Stimulated activated CD4-positive, alpha-beta T cell treated with anti-CD3 and anti-CD28 coated beads, TNF-alpha, amount 100 ng/mL, for 1 hour (primary cell): Measurements from ENCODE around the gene CDK11B.

Experiments
- DNase-seq, 3 donors: peaks; one replicate each; pipeline ENCODE4 v3.0.0-alpha.2; 2020; ENCODE audit warnings: low read depth in 3 of 3, low spot score in 1 of 3

Gene CDK11B

DNA sequence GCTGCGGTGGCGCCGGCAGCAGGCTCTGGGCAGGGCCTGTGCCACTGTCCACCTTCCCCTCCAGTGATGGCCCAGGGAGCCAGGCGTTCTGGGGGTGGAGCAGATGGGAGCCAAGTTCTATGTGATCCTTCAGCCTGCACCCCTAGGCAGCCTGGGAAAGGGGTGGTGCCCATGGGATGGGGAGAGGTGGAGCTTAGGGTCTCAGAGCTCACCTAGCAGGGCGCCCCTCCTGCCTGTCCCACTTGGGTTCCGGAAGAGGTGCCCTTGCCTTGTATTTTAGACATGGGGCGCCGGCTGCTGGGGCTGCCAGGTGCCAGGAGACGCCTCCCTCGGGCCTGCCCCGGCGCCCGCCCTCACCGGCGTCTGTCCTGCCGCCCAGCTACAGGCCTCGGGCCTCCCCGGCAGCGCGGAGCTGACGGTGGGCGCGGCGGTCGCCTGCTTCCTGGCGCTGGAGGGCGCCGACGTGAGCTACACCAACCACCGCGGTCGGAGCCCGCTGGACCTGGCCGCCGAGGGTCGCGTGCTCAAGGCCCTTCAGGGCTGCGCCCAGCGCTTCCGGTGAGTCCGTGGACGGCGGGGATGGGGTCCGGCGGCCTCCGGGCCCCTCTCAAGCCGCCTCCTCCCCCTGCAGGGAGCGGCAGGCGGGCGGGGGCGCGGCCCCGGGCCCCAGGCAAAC is 29.9 kb downstream of the CDK11B start:
- no peak for DNase-seq

DNA sequence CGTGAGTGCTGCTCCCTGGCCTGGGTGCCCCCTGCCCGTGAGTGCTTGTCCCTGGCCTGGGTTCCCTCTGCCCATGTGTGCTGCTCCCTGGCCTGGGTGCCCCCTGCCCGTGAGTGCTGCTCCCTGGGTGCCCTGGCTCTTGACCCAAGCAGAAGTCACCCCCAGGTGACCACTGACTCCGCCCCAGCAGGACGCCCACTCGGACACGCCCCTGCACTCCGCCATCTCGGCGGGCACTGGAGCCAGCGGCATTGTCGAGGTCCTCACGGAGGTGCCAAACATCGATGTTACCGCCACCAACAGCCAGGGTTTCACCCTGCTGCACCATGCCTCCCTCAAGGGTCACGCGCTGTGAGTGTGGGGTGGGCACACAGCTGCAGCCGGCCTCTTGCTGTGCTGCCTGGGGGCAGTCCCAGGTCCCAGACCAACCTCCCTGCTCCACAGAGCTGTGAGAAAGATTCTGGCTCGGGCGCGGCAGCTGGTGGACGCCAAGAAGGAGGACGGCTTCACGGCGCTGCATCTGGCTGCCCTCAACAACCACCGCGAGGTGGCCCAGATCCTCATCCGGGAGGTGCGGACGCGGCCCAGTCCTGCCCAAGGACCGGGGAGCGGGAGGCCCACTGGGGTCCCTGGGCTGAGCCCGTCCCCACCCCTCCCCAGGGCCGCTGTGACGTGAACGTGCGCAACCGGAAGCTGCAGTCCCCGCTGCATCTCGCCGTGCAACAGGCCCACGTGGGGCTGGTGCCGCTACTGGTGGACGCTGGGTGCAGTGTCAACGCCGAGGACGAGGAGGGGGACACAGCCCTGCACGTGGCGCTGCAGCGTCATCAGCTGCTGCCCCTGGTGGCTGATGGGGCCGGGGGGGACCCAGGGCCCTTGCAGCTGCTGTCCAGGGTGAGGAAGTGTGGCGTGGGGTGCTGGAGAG is 30.7 kb downstream of the CDK11B start:
- DNase-seq = no peak

DNA sequence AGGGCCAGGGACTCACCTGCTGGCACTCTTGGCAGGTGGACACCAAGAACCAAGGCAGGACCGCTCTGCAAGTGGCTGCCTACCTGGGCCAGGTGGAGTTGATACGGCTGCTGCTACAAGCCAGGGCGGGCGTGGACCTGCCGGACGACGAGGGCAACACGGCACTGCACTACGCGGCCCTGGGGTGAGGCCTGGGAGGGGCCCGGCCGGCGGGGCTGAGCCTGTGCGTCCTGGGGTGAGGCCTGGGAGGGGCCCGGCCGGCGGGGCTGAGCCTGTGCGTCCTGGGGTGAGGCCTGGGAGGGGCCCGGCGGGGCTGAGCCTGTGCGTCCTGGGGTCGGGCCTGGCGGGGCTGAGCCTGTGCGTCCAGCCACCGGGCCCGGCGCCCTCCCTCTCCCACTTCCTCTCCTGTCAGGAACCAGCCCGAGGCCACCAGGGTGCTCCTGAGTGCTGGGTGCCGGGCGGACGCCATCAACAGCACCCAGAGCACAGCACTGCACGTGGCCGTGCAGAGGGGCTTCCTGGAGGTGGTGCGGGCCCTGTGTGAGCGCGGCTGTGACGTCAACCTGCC is 31.5 kb downstream of the CDK11B start:
- DNase-seq = no peak

DNA sequence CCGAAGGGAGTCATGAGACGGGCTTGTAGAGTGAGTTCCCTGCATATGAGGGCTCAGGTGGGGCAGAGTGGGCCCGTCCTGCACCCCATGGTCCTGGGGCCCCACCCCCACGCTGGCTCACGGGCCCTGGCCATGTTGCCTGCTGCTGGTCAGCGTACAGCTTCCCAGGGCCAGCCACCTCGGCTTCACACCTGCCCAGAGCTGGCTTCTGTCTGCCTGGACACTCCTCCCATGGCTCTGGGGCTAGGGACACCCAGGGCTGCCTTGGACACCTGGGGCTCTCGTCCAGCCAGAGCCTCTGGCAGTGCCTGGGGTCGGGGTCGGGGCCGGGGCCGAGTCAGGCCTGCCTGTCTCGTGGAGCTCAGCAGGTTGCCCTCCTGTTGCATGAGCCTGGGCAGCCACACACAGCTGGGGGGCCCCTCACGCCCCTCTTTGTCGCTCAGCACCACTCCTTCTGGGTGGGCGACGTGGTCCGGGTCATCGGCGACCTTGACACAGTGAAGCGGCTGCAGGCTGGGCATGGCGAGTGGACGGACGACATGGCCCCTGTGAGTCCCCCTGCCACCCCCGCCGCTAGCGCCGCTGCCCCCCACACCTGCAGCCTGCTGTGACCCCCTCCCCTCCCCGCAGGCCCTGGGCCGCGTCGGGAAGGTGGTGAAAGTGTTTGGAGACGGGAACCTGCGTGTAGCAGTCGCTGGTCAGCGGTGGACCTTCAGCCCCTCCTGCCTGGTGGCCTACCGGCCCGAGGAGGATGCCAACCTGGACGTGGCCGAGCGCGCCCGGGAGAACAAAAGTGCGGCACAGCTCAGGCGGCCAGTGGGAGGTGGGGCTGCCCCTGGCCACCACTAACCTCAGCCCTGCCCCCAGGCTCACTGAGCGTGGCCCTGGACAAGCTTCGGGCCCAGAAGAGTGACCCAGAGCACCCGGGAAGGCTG is 32.3 kb downstream of the CDK11B start:
- DNase-seq = no peak

DNA sequence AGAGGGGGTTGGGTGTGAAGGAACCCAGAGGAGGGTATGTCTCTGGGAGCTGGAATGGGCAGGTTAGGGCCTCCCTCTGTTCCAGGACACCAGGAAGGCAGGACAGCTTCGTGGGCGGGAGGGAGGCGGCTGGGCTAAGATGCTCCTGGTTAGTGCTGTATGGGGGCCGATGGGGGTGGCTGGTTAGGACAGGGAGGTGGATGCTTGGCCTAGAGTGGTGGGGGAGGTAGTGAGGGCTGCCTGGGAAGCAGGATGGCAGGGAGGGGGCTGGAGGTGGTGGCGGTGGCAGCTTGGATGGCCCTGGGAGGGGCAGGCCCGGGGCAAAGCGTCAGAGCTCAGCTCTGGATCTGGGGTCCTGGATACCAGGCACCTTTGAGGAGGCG is 33.0 kb downstream of the CDK11B start:
- no peak for DNase-seq

DNA sequence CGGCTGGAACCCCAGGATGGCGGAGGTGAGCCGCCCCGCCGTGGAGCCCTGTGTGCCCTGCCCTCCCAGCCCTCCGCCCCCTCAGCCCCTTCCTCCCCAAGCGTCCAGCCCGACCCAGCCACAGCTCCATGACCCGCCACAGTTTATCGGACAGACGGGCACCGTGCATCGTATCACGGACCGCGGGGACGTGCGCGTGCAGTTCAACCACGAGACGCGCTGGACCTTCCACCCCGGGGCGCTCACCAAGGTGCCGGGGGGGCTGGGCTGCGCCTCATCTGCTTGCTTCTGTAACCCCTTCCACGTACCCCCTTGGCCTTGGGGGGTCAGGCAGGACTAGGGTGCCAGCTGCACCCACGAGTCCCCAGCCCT is 33.4 kb downstream of the CDK11B start:
- no peak for DNase-seq

DNA sequence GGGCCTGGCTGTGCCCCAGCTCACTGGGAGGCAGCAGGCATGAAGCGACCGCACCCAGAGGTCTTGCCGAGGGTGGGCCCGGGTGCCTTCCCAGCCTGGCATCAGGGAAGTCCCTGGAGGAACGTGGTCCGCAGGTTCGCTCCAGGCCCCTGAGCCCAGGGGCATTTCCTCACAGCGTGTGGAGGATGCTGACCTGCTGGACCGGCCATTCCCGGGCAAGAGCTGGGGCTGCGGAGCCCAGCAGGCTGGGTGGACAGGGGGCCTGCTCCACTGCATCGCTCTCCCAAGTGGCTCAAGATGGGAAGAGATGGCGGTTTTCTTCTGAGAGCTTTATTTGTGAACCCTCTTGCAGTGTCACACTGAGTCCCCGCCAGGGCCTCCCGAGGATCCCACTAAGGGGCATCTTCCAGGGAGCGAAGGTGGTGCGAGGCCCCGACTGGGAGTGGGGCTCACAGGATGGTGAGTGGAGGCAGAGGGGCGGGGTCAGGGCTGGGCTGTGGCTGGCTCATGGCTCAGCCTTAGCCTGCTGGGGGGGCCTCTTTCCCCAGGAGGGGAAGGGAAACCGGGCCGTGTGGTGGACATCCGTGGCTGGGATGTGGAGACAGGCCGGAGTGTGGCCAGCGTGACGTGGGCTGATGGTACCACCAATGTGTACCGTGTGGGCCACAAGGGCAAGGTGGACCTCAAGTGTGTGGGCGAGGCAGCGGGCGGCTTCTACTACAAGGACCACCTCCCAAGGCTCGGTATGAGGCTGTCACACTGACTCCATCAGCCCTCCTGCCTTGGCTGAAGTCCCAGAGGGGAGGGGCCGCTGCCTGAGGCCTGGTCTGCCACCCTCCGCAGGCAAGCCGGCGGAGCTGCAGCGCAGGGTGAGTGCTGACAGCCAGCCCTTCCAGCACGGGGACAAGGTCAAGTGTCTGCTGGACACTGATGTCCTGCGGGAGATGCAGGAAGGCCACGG is 34.1 kb downstream of the CDK11B start:
- no peak for DNase-seq

DNA sequence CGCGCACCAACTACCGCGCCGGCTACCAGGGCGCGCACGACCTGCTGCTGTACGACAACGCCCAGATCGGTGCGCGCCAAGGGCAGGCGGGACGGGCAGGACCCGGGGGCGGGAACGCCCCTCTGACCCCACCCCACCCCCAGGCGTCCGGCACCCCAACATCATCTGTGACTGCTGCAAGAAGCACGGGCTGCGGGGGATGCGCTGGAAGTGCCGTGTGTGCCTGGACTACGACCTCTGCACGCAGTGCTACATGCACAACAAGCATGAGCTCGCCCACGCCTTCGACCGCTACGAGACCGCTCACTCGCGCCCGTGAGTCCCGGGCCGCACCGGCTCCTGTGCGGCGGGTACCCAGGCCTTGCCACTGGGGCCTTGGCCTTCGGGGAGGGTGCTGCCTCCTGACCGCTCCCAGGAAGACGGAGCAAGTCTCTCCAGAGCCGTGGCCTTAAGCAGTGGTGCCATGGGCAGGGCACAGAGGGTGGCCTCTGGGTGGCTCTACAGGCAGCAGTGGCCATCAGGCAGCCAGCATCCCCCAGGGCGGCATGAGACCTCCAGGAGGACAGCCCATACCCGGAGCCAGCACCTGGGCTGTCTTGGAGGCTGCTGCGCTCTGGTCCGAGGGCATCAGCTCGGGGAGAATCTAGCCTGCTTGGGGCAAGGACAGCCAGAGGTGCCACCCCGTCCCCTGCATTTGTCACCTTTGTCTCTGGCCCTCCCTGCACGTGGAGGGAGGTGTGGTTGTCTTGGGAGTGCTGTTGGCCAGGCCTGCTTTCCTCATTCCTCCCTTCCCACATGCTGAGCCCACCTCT is 35.0 kb downstream of the CDK11B start:
- no peak for DNase-seq

DNA sequence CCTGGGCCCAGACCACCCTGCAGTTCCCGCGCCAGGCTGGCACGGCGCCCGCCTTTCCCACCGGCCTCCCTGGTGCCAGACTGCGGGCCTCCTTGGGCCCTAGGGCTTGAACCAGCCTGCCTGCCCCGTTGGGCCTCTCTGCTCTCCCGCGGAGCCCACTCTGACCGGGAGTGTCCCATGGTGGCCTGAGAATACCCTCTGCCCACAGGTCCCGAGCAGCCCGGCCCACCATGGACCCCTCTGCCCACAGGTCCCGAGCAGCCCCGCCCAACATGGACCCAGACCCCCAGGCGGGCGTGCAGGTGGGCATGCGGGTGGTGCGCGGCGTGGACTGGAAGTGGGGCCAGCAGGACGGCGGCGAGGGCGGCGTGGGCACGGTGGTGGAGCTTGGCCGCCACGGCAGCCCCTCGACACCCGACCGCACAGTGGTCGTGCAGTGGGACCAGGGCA is 35.6 kb downstream of the CDK11B start:
- DNase-seq = no peak

DNA sequence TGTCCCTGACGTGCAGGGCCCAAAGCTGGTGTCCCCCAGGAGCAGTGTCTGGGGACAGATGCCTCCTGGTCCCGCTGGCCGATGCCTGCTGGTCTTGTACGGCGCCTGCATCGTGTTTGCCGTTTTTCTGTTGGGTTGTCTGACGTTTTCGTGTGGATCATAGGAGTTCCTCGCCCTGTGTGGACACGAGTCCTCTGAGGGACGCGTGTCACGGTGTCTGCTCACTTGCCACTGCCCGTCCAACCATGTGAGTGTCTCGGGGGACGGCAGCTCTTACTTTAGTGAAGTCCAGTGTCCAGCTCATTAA is 36.1 kb downstream of the CDK11B start:
- DNase-seq = no peak

DNA sequence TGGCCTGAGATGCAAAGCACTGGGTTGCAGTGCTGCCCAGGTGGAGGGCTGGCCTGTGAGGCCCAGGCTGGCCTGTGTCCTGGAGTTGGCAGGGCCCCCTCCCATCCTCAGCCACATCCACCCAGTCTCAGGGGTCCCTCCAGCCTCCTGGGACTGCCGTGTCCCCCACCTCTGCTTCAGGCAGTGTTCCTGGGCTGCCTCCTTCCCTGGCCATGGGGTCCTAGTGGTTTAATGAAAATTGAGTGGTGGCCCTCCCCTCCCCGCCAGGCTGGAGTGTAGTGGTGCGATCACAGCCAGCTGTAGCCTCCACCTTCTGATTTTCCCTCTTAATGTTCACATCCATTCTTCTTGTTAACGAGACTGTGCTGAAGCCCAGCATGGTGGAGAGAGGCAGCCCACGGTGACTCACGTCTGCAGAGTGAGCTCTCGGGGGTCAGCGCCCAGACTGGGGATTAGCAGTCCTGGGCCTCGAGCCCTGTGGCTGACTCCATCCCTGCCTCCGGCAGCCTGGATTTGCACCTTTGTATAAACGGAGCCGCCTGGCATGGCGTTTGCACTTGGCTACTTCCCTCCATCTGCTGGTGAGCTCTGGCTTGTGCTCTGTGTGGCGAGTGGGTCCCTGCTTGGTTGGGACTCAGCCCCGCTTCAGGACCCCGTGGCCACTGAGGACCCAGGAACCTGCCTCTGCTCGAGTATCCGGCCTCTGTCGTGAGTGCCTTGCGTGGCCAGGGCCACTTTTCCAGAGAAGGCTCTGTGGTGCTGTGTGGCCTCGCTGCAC is 36.6 kb downstream of the CDK11B start:
- DNase-seq = no peak

DNA sequence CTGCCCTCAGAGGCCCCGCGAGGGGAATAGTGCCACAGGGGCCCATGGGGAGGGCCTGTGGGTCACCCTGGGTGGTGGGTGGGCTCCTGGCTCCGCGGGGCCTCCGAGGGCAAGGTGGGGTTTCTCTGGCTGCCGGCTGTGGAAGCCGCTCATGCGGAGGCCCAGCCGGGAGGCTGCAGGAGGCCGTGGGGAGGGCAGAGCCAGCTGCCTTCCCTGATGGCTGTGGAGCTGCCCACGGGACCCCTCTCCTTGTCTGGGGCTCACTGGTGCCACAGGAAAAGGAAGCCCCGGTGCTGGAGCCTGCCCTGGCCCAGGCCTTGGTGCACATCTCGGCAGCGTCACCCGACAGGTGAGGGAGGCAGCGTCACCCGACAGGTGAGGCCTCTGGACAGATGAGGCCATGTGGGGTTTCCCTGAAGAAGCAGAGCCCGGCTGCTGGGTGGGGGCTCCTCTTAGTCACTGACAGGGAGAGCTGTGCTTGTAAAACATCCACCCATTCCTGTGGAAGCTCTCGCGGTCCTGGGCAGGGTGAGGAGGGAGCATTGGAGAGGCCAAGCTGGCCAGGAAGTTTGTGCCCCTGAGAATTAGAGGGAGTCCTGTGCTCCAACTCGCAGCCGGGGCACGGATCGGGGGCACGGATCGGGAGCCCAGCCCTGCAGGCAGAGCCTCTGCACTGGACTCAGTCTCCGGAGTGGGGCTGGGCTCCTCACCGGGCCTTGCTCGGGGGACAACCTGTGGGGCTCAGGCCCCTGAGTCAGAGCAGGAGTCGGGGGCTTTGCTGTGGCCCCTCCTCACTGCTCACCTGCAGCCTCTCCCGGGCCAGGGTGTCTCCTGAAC is 37.4 kb downstream of the CDK11B start:
- DNase-seq = no peak

DNA sequence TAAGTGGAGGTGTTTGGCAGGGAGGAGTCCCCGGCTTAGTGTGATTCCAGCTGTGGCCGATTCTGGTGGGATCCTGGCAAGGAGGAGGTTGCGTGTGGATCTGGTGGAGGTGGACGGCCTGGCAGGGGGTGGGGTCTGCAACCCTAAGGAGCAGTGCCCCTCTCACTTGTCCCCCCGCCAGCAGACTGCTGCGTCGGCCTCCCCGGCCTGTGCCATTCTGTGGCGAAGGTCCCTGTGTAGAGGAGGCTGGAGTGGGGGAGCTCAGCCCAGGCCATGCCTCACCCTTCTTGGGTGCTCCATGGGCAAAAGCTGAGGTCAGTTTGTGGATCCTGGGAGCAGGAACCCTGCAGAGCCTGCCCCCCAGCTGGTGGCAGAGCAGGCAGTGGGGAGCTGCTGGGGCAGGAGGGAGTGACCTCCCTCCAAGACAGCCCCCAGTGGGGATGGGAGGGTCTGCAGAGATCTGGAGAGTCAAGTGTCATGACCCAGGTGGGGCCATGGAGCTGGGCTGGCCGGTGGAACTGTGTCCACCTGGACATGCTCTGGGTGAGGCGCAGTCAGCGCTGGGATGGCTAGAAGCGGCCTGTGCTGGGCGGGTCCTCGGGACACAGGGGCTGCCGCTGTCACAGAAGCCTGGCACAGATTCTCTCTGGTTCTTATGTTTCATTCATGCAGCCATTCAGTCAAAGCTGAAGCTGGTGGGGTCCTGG is 38.2 kb downstream of the CDK11B start:
- DNase-seq = no peak

DNA sequence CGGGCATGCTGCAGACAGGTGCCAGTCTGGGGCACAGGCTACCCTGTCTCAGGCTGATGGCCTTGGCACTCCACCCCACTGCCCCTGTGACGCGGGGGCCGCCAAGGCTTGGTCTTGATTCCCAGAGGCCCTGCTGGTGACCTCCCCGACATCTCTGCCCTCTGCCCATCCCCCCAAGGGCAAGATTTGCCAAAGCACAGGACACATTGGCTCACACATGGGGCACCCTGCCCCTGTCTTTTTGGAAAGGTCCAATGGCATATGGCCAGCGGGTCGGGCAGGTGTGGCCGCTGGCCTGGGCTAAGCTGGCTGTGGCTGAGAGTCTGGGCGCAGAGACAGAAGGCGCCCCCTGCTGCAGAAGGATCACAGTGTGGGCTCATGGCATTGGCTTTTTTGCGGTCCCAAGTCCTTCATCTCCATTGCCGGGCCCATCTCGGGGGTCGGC is 38.9 kb downstream of the CDK11B start:
- no peak for DNase-seq

DNA sequence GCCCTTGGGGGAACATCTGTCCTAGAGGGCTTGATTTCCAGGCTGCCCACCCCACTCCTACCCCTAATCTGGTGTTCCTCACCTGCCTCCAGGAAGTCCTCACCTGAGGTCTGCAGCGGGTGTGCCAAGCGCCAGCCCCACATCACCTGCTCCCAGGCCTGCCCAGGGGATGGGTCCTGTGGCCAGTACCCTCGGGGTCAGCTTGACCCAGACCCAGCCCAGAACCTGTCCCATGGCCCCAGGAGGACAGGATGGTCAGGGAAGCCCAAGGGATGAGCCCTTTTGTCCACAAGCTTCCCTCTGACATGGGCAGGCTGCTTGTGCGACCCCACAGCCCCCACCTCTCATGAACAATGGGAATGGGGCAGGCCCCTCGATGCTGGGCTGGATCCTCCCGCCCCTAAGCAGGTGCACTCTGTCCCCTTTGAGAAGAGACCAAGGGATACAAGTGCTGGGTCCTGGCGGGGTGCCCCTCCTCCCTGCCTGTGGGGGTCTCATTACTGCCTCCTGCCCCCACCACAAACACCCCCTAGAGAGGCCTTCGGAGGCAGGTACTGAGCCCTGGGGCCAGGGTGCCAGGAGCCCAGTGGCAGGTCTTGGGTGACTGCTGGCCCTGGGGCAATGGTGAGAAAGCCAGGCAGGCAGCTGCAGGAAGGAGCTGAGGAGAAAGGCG is 40.3 kb downstream of the CDK11B start:
- no peak for DNase-seq

DNA sequence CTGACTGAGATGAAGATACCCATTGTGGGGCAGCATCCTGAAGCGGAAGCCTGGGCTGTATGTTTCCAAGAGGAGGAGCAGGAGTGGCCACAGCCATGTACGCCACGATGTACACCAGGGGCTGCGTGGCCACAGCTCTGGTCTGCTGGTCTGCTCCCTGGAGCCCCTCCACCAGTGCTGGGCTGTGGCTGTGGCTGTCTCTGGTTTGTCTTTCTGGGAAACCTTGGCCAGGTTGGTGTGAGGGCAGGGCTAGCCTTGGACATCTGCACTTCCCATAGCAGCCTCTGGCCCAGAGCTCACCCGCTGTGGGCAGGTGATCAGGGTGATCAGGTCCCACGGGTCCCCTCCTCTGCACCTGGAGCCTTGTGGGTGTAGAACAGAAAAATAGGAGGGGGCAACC is 40.9 kb downstream of the CDK11B start:
- no peak for DNase-seq
